ENCODE data around the gene PLCD3.

DNA sequence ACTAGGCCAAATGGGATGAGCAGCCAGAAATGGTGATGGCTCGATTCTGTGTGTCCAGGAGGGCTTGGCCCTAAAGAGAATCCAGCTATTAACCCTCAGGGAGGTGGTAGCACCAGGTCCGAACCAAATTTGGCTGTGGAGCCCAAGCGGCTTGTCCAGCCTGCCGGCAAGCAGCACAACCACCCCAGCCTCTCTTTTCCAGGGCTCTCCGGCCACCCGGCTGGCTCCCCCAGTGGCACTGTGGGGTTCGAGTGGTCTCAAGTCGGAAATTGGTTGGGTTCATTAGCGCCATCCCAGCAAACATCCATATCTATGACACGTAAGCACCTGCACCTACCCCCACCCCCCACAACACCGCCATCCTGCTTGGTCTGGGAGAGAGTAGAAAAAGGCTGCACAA lies 35.4 kb downstream of the PLCD3 start:
- TF ChIP-seq GATA3 (IDR thresholded peaks at IDR 0.05; ENCODE audit: low read depth, low read length) (no peak), GATA2 (IDR thresholded peaks at IDR 0.05; ENCODE audit: low read depth, low read length) (no peak)
